Fibroblast of skin of scalp (primary cell): ENCODE results near the gene USH2A.
A peak's percentile ranks its signal among the peaks of the same experiment; 100 is the strongest.

ENCODE experiments used
- DNase-seq: peaks from one replicate; pipeline ENCODE4 v3.0.0-alpha.2; 2013

USH2A gene

GRCh38 chr1:215860833-215861232, 562.4 kb downstream of the USH2A start:
- DNase-seq, result no peak

DNA sequence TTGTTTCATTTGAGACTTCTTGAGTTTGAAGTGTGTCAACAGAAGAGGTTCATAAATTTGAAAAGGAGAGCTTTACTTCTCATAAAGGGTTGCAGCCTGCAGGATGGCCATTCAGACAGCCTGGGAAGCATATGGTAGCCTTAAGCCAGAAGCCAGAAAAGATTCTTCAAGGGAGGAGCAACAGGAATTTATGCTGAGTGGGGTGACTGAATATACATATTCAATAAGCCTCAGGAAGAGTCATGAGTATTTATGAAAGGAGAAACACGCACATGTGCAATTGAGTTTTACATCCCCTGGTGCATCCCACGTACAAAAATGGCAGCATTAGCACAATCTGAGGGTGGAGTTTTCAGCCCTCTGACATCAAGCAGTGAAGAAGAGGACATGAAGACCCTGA, 565.9 kb downstream of the USH2A start:
- DNase-seq, result no peak

DNA sequence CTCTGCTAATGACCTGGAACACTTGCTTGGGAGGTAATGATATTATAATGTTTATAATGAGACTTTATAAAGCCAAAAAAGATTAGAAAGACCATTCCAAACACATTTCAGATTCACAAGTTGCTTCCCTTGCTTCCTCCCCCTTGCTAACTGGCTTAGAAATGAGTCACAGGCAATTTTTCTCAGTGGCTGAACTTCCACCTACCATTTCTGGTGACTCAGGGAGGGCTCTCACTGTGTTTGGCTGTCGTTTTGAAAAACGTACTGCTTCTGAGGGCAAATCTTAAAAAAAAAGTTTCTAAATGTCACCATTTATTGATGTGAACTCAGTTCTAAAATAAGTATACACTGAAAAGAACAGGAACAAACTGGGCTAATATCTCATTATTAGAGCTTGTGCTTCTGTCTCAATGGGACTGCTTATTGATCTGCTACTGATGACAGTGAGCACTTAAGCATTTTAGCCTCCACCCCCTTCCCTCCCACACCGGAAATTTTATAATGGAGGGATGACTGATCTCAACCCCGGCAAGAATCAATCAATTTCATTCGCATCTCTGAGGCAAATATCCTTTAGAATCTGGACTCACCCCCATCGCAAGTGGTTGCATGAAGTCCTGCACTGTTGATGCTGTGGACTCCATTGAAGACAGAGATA, 577.9 kb downstream of the USH2A start:
- DNase-seq, result peak; percentile 81

DNA sequence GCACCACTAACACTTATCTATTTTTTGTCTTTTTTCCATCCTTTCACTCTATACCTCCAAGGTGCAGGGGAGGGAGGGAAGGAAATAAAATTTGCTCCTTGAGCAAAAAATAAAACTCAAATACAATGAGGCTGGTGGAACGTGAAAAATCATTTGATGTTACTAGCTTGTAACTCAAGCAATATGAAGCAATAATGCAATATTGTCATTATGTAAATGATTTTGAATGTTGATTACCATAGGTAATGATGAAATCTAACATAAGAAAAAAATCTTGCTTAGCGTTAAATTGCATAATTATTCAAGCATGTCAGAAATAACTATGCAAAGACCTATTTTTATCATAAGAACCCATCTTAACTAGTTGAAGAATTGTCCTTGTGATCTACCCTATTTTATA, 578.5 kb downstream of the USH2A start:
- DNase-seq, result no peak

DNA sequence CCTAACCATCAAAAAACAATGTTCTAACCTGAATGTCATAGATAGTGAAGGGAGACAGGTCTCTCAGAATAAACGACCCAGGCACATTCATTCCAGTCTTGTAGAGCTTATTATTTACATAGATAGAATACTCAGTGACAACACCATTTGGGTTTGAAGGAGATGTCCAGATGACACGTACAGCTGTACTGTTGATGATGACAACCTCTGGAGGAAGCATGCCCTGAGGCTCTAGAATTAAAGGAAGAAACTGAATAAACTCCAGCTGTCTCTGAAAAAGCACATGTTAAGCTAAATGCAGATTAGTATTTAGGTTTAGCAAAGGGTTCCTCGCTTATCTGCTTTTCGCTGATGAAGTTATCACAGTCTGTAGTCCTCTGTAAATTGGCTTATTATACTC, 579.0 kb downstream of the USH2A start:
- no peak for DNase-seq

GRCh38 chr1:215842905-215843304, 580.3 kb downstream of the USH2A start:
- DNase-seq, result no peak

GRCh38 chr1:215835951-215836350, 587.3 kb downstream of the USH2A start:
- DNase-seq, result peak; percentile 47

- peak; percentile 16 for DNase-seq
Measured at GRCh38 chr1:215833941-215834729, 589.1 kb downstream of the USH2A start.

DNA sequence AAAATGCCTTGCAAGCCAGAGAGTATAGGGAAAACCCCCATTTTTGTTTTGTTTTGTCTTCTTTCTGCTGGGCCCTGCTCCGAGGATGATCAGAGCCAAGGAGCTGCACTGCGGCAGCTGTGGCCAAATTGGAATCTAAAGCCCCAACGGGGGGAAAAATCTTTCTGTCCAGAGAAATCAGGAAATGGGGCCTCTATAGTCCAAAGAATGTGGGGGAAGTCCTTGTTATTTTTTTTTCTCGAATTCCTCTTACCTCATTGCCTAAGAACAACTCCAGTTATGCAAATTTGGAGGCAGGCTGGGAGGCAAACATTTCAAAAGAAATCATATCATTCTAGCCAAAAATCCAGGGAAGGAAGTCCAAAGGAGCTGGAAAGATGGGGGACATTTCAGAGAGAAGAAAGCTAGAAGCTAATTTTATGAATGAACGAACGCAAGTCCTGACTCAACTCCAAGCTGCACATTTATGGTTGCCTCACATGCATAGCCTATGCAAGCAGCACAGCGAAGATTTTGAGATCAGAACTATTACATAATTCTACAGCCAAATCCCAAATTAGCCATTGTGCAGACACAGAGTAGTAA, 592.9 kb downstream of the USH2A start:
- DNase-seq, result peak; percentile 17

DNA sequence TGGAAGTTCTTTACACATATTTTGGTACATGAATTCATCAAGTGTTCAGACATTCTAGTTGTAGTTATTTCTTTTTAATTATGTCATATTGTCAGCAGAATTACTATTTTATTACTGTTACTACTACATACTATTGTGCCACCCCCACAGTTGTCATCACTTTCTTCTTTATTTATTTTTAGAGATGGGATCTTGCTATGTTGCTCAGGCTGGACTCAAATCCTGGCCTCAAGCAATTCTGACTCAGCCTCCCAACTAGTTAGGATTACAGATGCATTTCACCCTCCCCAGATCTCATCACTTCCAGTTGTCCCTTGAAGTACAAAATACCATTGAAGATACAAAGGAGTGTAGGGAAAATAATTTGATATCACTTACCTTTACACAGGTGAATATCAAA, 598.2 kb downstream of the USH2A start:
- DNase-seq, result peak; percentile 36

DNA sequence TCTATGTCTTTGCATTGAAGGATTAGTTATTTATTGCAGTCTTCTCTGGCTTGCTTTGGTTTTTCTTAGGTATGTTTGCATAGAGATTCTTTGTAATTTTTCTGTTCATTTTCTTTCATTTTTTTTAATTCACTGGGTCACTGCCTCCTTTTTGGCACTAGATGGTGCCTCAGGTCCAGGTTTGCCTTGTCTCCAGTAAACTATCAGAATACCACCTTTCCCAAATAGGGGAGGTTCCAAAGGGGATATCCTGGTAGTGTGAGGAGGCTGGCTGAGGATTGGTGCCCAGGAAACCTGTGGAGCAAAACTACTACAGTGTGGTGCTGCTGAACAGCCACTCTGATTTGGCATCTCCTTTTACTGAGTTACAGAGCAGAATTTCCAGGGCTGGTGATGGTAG, 599.0 kb downstream of the USH2A start:
- DNase-seq, result peak; percentile 21

- DNase-seq, result peak; percentile 50
Measured at GRCh38 chr1:215819114-215819513, 604.1 kb downstream of the USH2A start.

DNA sequence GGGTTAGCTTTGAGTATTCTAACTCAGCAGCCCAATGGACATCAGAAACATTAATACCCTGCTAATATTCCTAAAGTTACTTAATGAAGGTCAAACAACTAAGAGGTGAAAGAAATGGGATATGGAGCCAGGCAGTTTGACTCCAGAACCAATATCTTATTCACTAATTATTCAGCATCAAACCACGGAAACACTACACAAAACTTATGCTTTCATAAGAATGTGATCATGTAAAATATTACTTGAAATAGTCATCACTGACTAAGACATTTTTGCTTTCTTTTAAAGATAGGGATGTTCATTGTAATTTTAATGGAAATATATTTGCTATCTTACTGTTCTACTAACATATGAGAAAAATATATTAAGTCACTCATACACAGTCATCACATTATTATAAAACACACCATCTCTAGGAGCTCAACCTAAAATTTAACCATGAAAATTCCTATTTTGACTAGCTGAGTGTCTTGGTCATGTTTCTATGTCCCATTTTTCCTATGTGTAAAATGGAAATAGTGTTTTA, 615.3 kb downstream of the USH2A start:
- DNase-seq, result peak; percentile 38

GRCh38 chr1:215807218-215807617, 616.0 kb downstream of the USH2A start:
- no peak for DNase-seq

DNA sequence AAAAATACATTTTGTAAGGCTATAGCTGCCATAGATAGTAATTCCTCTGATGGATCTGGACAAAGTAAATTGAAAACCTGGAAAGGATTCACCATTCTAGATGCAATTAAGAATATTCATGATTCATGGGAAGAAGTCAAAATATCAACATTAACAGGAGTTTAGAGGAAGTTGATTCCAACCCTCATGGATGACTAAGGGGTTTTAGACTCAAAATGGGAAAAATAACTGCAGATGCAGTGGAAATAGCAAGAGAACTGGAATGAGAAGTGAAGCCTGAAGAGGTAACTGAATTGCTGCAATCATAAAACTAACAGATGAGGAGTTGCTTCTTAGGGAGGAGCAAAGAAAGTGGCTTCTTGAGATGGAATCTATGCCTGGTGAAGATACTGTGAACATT, 625.4 kb downstream of the USH2A start:
- DNase-seq, result peak; percentile 44

DNA sequence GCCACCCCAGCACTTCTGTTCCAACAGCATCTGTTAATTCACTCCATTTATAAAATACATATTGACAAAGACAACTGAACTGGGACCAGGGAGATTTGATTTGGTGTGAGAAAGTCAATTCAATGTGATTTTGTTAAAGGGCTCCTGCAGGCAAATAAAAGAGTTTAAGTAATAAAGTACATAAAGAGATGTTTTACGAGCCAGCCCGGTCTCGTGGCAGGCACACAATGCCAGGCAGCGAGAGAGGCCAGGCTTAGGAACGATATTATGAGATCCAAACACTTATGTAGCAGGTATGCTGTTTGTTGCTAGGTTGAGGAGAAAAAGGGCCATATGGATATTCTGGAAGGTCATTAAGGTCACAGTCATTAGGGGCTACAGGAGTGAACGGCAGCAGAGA, 629.1 kb downstream of the USH2A start:
- no peak for DNase-seq

DNA sequence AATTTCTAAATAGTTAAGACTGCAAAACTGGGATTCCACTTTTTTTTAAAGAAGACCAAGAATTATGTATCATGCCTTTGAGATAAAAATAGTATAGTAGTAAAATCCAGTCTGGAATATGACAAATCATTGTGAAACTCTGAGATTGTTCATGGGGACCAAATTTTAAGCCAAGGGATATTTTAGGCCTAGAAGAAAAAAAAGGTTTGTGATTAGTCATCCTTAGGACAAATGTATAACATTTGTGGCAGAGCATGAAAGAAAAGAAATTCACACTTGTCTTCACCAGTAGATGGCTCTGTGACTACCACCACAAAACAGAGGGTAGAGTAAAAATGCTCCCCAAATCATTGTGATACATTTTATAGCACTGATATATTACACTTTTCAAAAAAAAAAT, 630.1 kb downstream of the USH2A start:
- peak; percentile 95 for DNase-seq

DNA sequence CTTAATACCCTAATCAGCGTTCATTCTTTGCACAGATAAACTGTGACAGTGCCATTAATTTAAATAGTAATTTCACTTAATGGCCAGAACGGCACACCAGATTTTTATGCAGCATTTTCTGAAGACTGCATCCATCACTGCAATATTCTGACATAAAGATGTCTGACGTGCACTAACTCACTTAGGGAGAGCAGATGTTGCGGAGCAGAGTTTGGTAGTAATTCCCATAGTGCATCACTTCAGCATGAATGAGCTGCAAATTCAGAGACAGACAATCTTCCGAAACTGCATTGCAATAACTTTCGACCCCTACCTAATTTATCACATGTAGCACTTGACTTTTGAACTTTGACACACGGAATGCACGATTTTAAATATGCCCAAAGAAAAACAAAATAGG, 630.8 kb downstream of the USH2A start:
- no peak for DNase-seq

DNA sequence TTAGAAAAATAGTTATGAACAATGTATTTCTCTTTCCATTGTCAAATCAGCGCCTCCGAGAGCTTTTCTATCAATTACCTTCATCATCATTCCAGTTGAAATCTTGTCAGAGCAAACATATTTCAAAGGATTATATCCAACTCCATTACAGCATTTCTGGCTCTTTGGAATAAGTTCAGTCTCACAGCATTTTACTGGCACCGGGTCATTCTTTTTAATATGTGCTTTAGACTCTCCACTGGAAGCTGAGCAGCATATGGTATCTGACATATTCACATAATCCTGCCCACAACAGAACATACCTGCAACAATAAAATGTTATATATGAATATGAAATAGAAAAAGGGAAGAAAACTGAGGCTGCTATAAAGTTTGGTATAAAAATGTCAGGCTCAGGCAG, 633.3 kb downstream of the USH2A start:
- no peak for DNase-seq

DNA sequence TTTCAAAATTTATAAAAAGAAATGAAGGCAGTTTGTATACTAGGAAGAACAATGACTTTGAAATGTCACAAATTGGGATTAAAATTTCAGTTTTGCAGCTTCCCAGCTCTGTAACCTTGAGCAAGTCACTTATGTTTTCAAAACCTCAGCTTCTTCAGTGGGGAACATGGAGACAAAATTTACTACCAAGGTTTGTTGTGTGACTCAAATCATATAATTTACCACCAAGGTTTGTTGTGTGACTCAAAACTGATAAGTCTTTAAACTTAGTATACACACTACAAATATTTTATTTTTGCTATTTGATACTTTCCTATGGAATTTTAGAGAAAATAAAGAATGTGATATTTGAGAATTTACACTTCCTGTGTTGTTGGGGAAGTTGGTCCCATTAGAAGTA, 636.3 kb downstream of the USH2A start:
- DNase-seq, result no peak

DNA sequence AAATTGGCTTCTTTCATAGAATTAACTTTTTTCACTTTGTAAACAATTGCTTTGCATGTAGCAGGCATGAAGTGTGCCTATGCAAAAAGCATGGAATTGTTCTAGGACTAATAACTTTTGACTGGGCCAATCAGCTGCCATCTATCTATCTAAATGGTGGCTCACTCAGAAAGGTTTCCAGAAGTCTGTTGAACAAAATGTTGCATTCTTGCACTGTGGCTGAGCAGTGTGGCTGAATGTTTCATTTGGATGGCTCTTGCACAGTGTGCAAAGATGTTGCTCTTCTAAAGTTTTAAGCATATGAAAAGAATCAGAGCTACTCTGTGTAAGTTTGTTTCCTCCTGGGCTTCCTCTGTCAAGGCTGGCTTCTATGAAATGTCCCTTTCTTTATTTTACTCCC, 642.6 kb downstream of the USH2A start:
- no peak for DNase-seq

- no peak for DNase-seq
Measured at GRCh38 chr1:215780139-215780538, 643.1 kb downstream of the USH2A start.

DNA sequence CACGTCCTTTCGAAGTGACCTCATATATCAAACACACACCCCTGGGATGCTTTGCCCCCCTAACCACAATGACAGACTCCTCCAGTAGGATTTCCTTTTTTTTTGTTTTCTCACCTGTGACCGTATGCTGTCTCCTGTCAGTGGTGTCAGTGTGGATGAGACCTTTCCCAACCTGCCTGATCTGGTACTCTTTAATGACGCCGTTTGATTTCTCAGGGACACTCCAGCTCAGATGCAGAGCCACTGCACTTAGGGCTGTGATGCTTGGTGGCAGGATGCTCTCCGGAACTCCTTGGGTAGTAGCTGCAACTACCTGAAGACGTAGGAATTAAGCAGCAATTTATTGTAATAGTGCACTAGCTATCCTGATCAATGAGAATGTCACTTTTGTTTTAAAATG, 643.5 kb downstream of the USH2A start:
- no peak for DNase-seq
